SIG-M5 treated with dmso at 0.1 percent for 504 hours (cell line): ENCODE data around the gene TBC1D7.

Source experiments
- DNase-seq: peaks from one replicate; lab custom pipeline; 2025; ENCODE audit not compliant: unreplicated experiment; lab: John Stamatoyannopoulos, UW

TBC1D7 gene

DNA sequence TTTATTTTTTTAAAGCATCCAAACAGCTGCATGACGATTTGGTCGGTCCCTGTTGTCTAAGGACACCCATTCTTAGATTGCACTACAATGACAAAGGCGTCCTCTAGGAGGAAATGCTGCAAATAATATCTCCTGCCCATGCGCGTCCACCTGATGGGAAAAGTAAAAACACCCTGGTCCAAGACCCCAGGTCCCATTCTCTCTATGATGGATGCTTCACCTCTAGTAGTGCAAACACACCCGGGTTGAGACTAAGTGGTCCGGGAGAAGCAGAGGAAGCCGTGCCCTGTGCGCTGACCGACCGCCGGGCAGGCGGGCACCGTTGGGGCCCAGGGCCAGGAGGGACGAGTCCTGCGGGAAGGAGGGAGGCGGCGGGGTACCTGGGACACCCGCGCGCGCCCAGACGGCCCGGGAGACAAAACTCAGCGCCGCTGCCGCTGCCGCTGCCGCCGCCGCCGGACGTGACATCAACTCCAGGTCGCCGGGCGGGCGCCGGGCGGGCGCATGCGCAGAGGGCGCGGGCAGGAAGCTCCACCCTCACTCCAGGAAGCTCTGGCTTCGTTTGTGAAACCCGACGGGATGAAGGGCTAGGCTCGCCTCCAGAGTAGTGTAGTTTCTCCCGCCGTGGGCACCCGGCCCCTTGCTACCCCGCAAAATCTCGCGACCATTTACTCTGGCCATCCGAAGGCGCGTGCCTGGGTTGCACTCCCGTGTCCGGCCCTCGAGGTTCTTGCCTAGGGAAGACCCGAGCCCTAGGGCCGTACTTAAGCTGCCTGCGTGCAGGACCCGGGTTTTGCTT, at the start of gene TBC1D7:
TBC1D7 (minus strand) TSS at position 462 of the 799 bp plus-strand sequence. CDS start 1,639 bp downstream, outside the sequence.
- DNase-seq: peak; percentile 76

DNA sequence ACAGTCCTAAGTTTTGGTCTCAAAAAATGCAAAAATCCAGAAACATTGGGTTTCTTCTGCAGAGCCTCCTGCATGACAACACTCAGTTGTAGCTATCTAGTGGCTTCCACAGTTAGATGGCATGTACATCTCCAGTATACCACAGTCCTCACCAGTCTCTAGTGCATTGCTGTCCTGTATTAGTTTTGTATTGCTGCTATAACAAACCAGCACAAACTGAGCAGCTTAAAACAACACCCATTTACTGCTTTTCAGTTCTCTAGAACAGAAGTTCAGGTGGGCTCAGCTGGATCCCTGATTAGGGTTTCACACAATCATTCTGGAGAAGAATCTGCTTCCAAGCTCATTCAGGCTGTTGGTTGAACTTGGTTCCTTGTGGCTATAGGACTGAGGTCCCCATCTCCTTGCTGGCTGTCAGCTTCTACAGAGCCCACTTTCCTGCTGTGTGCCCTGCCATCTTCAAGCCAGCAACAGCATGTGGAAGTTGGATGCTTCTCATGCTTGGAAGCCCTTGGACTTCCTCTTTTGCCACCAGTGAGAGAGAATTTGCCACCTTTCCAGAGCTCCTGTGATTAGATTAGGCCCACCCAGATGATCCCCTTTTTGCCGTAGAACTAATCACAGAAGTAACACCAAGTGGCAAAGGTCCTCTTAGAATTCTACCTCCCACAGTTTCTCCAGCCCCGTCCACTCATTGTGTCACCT, 48.9 kb upstream of the TBC1D7 start:
- DNase-seq: no peak

DNA sequence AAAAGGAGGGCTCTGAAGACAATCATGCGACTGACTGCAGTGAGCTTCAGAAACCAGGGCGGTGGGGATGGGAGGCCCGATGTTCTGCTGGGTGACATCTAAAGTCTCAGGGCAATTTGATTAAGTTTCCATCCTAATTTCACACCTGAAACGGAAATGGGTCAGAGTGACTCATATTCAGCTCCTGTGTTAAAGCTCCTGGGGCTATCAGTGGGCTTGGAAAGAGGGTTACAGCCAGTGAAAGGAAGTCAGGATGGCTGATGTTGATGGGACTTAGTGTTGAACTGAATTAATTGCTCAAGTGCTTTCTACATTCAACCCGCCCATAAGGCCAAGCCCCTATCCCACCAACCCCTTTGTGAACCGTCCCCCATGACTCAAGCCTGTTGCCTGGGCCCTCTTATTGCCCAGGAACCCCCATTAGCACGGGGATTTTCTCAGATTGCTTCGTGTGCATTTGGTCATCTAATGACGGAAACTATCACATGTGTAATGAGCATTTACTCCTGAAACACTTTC, 47.1 kb upstream of the TBC1D7 start:
- no peak for DNase-seq

DNA sequence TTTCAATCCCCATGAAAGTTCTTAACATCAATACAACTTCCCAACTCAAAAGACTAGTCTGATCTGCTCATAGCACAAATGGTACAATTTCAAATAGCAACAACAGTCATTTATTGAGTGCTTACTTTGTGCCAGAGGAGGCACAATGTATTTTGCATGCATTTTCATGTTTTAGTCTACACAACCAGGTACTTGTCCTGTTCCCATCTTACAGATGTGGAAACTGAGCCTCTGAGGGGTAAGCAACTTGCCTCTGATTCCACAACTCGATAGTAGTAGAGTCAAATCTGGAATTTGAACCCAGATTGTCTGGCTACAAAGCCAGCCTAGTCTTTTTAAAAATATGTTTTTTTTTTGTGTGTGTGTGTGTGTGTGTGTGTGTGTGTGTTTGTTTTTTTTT, 45.6 kb upstream of the TBC1D7 start:
- DNase-seq: no peak

DNA sequence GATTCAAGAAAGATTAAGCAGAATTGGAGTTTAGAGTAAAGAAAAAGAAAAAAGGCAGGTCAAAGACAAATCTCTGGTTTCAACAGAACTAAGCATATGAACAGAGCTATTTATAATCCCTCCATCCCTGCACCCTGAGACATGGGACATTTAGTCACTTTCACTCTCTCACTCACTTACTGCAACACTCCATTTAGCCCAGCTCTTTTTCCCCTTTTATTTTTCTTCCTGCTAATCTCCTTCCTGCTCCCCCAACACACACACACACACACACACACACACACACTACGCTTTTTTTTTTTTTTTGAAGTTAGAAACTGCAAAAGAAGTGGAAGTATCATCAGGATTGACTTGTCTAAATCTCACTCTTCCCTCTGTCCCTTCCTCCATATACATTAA, 45.1 kb upstream of the TBC1D7 start:
- no peak for DNase-seq

DNA sequence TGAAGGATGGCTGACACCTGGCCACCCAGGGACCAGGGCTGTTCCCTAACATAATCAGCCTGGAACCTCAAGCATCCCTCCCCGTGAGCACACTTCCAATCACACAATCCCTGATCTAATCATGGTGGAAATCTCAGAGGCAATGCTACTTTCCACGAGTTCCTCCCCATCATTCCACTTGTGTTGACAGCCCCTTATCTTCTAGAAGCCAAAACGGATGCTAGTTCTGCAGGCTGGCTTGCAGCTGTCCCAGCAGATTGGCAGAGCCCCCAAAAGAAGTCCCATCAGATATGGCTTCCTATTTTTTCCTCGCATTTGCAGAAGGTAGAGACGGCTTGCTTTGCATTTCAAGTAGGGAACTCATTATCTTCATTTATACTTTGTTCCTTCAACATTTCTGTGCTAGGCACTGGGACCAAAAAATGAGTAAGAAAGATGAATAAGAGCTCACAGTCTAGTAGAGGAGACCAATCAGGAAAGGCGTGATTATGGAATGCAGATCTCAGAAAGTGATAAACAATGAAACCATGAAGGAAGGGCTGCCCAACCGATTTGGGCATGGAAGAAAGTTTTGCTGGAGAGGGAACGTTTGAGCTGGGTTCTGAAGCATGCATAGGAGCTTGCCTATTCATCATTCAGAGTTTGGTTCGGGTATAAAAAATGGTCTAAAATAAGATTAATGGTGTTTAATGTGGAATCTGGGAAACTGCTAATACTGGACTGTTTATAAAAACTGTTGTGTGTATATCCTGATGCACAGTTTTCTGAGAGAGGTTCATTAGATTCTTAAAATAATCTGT, 44.6 kb upstream of the TBC1D7 start:
- DNase-seq: no peak

DNA sequence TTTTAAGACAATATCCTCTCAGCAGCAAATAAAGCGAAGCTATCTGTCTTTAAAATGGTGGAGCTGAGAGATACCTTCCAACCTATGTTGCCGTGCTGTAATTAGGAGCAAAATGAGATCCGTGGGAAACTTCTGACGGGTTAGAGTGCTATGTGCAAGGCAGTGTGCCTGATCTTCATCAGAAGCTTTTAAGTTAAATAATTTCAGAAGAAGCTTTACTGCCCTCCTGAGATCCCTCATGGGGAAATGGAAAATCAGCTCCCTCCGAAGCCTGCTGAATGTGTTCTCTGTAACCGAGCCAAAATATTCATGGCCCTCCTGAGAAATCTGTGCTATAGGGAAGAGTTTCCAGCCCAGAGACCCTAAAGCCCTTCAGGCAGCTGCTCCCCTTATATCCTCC, 43.7 kb upstream of the TBC1D7 start:
- no peak for DNase-seq

DNA sequence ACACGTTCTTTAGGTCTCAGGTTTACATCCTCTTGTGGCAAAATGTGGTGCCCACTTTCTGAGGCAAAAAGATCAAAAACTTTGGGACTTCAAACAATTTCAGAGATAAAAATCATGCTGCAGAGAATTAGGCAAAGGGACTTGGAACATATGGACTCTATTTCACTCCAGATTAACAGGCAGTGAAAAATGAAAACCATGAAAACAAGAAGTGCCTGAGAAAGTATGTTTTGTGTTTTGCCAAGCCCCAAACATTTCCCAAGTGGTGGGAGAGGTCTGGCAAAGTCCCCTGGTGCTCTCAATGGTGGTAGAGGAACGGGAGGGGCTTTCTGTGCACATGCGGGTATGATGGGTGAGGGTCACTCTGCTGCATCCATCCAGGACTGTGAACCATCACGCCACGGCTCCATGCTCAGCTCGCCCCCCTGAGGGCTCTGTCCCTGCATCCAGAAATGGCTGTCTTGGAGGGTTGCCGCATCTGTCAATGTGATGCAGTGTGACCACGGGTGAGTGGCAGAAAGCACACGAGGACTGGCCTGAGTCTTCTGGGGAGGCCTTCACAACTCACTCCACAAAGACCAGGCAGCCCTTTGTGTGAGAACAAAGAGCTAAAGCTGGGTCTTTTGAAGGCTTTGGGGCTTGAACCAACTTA, 43.2 kb upstream of the TBC1D7 start:
- DNase-seq: no peak

DNA sequence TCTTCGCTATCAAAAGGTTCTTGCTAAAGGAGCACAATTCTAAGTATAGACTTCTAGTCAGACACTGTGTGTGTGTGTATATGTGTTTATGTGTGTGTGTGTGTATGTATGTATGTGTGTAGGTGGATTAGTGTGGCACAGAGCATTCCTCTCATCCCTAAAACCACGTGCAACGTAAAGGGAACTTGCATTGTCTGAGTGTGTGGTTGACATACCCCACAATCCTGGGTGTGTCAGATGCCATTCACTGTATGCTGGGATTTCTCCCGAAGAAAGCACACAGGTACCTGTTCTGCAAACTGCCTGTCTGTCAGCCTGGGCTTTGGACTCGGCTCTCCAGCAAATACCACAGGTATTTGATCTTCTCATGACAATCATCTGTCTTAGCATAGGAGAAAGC, 42.3 kb upstream of the TBC1D7 start:
- DNase-seq: no peak

DNA sequence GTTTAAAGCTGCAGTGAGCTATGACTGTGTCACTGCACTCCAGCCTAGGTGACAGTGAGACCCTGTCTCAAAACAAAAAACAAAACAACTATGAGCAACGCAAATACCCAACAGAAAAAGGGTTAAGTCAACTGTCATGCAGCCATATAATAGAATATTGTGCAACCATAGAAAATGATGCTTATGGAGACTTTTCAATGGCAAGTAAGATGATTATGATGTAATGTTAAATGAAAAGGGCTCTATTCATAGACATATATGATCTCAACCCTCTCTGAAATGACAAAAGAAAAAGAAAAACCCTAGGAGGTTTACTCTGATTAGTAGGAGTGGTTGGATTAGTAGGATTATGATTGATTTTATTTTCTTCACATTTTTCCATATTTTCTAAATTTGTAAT, 41.3 kb upstream of the TBC1D7 start:
- DNase-seq: no peak

DNA sequence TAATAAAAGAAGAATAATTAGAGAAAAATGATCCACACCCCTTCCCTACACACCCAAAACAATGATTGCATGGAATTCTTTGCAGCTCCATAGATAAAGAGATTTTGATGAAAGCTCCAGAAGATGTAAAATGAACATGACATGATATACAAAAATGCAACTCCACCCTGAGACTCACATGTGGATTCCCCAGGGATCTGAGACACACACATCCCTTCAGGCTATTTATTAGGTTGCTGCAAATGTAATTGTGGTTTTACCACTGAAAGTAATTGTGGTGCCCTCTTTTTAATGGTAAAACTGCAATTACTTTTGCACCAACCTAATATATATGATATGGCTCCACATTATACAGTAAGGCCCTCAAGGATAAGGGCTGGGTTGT, 40.4 kb upstream of the TBC1D7 start:
- DNase-seq: no peak

DNA sequence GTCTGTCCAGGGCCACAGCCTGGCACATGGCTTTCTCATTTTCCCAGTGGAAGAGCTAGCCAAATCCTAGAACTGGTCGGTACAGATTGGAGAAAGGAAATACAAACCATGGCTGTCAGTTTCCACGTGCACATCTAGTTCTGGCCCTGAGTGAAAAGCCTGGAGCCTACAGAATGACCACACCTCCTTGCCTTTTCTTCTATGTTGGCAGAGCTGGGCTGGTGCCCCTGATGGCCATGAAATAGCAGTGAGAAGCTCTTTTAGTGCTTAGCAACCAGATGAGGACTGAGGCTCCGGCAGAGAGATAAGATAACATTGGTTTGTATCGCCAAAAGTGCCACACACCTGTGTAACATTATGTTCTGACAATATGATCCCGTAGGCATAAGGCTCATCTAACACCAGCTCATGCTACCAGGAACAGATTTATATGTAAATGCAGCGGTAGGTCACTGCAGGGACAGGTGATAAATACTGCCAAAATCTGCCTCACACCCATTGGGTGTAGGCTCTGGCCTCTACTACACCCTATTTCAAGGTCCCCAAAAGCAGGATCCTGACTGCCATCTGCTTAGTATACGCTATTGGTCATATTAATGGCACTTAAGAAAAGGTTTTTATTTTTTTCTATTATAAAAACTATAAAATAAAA, 39.9 kb upstream of the TBC1D7 start:
- DNase-seq: no peak

DNA sequence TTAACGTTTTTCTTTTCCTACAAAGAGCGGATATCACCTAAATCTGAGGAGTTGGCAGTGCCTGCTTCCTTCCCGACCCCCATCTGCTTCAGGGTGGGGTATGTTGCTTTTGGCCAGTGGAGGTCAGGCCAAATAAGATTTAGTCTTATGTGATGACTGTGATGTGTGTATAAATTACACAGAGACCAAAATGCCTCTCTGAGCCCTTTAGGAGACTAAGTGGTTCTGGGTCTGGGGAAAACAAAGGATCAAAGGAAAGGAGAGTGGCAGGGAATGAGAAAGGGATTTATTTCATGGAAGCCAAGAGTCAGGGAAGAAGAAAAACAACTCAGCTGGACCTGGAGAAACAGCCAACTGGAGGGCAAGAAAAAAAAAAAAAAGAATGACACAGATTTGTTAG, 39.1 kb upstream of the TBC1D7 start:
- no peak for DNase-seq

DNA sequence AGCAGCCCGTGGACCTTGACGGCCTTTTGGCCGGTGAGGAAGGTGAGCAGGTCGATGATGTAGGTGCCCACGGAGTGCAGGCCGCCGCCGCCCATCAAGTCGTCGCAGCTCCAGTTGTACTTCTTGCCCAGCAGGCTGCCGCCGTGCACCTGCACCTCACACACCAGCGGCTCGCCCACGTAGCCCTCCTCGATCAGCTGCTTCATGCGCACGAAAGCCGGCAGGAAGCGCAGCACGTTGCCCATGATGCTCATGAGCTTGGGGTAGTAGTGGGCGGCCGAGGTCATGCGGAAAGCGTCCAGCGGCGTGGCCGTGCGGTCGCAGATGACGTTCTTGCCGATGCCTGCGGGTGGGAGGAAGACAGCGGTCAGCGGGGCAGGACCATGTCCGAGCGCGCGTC, 37.0 kb upstream of the TBC1D7 start:
- DNase-seq: no peak

DNA sequence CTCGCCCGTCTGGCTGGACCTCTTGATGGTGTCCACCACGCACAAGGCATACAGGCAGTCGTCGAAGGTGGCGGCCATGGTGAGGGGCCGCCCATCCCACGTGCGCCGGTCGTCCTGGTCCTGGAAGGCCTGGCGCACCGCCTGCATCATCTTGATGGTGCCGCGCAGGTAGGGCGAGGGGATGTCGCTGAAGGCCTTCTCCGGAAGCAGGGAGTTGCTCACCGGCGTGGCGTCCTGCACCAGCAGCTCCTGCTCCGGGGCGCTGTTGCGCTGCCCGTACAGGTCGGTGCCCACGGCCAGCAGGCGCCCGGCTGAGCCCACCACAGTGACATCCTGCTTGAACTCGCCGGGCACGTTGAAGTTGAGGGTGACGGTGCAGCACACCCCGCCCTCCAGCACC, 36.5 kb upstream of the TBC1D7 start:
- no peak for DNase-seq

DNA sequence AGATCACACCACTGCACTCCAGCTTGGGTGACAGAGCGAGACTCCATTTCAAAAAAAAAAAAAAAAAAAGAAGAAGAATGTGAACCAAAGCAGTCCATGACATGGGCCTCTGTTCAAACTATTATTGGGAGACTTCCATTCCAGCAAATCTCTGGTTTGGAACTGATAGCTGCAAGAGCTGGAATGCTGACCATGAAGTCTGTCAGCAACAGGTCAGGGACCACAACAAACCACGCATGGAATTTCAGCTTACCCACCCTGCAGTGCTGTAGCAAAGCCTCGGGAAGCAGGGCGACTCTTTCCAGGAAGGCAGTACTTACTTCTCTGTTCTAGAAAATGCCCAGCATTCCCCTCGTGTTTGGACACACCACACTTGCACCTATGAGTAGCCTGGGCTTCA, 34.1 kb upstream of the TBC1D7 start:
- DNase-seq: no peak

DNA sequence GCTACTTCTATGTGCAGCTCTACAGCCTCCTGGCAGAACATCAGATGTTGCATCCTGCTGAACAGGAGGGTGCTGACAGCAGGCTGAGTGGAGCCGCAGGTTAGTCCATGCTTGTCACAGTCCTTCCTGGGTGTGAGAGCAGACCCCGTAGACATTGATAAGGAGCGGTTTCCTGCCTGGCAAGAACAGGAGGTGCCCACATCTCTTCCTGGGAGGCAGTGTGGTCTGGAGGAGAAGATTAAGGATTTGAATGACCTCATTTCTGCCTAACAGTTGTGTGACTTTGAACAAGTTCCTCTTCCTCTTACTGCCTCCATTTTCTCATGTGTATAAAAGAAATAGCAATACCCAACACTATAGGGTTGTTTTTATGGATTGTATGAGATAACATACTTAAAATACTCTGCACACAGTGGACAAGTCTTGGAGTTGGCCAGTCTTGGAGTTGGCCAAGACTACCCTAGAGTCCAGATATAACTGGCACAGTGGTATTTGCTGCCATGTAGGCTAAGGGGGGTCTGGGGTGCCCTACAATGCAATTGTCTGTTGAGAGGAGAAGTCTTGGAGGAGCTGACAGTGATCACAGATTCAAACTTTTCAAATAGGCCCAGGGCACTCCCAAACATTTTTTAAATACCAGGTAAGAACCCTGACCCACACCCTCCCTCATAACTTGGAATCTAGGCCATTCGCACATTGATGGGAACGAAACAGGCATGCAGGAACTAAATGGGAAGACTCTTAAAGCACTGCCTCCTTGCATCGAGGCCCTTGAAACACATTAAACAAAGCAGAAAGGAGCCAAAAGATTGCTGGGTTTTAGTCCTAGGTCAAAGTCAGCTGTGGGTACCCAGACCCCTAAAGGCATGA, 32.6 kb upstream of the TBC1D7 start:
- DNase-seq: no peak

DNA sequence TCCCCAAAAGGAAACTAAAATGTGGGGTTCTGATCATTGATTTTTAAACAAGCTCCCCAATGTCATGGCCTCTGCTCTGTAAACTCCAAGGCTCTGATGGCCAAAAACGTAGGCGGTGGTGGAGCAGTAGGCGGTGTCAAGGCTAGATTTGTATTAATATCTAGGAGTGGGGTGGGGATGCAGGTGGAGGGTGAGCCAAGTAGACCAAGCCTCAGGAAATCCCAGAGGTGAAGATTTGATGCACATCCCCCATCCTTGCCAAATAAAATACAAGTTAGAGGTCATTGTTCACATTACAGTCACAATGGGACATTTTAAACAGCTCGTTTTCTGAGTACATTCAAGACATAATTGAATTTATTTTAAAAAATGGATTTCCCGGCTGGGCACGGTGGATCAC, 30.9 kb upstream of the TBC1D7 start:
- DNase-seq: no peak

DNA sequence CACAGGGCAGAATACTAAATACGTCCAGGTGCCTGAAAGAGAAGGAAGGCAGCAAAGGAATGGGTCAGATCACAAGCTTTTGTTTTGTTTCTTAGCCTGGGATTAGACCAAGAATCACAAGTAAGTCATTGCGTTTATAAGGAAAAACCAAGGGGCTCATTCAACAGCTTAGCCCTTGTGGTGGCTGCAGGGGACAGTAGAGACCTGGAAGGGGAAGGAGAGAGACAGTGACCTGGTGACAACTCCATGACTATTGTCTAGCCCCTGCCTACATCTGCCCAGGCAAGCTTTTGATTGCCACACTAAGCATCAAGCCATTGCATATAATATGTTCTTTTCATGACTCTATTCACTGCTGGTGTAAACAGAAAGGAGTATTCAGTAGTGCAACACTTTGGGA, 30.2 kb upstream of the TBC1D7 start:
- DNase-seq: no peak
